NCI-H526 (cell line): ENCODE measurements around the gene MYO1A.
A peak's percentile ranks its signal among the peaks of the same experiment; 100 is the strongest.
"Not testable (repeated sequence)": the region's sequence is repeated elsewhere in the genome, so short reads cannot be mapped to it uniquely, and the experiment has no call there.

Experiments
- DNase-seq, 2 experiments: peaks; one replicate each; lab custom pipeline; 2025; lab: John Stamatoyannopoulos, UW

Gene MYO1A

GRCh38 chr12:57087010-57087690, 37.2 kb upstream of the MYO1A start:
- peak; percentile 43 to 63 for DNase-seq

DNA sequence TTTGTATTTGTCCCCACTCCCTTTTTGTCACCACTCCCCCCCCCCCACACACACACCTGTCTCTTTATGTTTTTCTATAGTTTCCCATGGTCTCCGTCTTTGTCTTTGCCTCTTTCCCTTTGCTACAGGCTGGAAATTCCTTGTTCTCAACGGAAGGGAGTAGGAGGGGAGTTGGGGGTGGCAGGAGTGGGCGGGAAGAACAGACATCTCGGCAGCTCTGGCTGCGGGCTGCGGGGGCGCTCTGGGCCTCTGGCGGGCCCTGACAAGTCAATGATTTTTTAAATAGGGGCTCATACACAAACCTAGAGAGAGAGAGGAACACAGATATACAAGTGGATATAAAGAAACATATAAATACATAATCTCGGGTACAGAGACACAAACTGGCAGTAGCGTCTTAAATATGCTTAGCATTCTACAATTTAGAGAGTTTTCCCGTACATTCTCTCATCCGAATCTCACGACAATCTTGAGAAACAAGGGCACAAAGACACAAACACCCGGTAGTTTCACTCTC, 36.6 kb upstream of the MYO1A start:
- DNase-seq: peak; percentile 43 to 66

- peak in 1 of 2 experiments; percentile 8 for DNase-seq
These were observed 36.1 kb upstream of the MYO1A start for GRCh38 chr12:57085999-57086492.

DNA sequence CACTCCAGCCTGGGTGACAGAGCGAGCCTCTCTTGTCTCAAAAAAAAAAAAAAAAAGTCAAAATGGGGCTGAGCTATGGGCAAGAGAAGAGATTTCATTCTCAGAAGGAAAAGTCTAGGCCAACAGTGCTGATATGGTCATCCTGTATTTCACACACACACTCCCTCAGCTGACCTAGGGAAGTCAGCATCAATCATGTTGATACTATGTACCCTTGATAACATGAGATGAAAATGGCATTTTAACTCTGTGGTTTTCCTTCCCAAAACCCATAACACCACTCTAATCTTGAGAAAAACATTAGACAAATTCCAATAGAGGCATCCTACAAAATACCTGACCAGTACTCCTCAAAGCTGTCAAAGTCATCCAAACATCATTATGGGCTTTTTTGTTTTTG, 30.9 kb upstream of the MYO1A start:
- DNase-seq: no peak

- no peak for DNase-seq
These were observed 29.9 kb upstream of the MYO1A start for GRCh38 chr12:57079821-57080220.

GRCh38 chr12:57078519-57079404, 28.8 kb upstream of the MYO1A start, which contains the start of gene NEMP1:
TSS of gene NEMP1 (minus strand) at chr12:57078791. CDS start at chr12:57078745, 46 bp downstream.
- peak; percentile 99 to 100 for DNase-seq

GRCh38 chr12:57073566-57074450, 23.9 kb upstream of the MYO1A start:
- DNase-seq: not testable (repeated sequence)

GRCh38 chr12:57072661-57073060, 22.7 kb upstream of the MYO1A start:
- peak; percentile 30 to 45 for DNase-seq

DNA sequence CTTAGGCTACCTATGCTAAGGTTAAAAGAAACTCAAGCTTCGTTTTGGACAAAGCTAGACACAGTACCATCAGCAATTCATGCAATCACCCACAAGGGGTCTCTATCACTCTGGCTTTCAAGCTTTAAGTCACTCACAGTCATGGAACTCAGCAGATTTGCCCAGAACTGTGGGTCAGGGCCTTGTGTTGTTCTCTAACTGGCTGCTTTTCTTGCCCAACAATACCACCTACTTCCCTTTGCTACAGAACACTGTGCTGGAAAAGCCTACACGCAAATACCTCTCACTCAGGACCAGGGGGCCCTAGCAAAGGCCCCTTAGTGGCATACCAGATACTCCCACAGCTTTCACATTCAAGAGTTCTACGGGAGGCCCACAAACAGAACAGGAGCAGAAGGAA, 19.6 kb upstream of the MYO1A start:
- DNase-seq: peak; percentile 52 to 86

- DNase-seq: no peak
These were observed 16.3 kb upstream of the MYO1A start for GRCh38 chr12:57066245-57066644.

DNA sequence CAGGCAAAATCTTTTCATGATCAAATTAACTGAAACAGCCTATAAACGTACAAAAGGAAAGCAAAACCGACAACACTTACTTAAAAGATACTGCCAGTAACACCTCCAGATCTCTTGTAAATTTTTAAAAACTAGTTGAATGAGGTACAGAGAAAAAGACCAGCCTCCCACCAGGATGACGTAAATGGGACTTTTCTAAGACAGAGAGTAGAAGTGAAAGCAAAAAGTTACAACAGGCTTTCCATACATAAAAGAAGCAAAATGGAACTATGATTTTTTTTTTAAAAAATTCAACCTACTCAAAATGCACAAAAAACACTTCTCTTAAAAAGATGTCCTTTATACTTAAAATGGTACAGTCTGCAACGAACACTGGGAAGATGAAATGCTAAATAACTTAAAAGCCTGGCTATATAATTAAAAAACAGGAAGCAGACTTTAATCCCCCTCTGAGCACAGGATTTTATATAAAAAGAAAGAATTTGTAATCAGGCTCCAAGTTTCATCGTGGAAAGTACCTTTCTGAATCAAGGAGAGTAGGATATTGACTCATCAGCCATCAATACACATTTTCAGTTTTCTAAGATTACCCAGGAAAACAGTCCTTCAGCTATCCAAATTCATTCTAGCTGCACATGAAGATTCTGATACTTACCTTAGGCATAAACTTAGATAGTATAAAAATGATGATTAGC, 14.2 kb upstream of the MYO1A start:
- no peak for DNase-seq

- DNase-seq: no peak
These were observed 8.5 kb upstream of the MYO1A start for GRCh38 chr12:57058454-57058853.

DNA sequence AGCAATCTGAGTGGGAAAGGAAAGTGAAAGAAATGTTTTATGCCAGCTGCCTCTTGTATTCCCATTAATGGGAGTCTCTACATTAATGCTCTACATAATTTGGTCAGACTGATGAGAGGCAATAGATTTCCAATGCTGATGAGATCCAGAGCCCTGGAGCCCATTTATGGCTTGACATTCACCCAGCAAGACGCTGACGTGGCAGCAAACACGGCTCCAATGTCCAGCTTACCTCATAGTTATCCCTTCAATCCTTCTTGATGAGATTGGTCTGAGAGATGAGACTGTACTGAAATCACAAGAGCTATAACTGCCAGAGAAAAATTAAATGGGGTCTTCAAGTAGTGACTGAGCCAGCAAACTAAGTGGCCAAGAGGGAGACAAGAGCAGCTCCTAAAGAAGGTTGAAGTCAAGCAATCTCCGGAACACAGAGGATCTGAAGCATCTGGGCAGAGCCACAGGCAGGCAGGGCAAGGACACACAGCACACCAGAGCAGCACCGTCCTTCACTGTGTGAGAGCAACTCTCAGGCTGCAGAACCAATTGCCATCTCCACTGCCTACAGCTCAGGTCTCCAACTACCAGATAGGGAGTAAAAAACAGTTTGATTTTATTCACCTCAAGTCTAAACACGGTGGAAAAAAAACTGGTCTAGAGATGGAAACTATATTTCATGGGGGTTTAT, 7.3 kb upstream of the MYO1A start:
- no peak for DNase-seq

- no peak for DNase-seq
These were observed 5.9 kb upstream of the MYO1A start for GRCh38 chr12:57055824-57056223.

DNA sequence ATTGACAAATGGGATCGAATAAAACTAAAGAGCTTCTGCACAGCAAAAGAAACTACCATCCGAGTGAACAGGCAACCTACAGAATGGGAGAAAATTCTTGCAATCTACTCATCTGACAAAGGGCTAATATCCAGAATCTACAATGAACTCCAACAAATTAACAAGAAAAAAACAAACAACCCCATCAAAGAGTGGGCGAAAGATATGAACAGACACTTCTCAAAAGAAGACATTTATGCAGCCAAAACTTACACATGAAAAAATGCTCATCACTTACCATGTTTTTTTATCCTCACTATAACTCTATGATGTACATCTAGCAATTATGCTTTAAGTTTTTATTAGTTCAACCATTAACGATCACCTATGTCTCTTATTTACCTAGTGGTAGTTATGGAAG, 4.0 kb upstream of the MYO1A start:
- not testable (repeated sequence) for DNase-seq

DNA sequence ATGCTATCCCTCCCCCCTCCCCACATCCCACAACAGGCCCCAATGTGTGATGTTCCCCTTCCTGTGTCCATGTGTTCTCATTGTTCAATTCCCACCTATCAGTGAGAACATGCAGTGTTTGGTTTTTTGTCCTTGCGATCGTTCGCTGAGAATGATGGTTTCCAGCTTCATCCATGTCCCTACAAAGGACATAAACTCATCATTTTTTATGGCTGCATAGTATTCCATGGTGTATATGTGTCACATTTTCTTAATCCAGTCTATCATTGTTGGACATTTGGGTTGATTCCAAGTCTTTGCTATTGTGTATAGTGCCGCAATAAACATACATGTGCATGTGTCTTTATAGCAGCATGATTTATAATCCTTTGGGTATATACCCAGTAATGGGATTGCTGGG, 3.2 kb upstream of the MYO1A start:
- DNase-seq: not testable (repeated sequence)

GRCh38 chr12:57051011-57051410, 1.1 kb upstream of the MYO1A start:
- no peak for DNase-seq

DNA sequence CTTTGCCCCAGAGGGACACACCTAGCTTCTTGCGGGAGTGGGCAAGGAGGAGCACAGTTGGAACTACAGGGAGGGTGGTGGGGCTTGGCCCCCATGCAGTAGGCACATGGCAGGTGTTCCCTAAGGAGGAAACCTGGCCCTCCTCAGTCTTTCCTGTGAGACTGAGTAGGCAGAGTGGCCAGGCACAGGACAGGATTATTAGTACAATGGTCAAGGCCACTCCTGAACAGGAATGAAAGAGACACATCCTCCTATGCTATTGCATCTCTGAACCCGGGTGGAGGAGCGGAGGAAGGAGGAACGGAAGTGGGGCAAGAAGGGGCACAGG, 846 bp downstream of the MYO1A start:
- DNase-seq: no peak

DNA sequence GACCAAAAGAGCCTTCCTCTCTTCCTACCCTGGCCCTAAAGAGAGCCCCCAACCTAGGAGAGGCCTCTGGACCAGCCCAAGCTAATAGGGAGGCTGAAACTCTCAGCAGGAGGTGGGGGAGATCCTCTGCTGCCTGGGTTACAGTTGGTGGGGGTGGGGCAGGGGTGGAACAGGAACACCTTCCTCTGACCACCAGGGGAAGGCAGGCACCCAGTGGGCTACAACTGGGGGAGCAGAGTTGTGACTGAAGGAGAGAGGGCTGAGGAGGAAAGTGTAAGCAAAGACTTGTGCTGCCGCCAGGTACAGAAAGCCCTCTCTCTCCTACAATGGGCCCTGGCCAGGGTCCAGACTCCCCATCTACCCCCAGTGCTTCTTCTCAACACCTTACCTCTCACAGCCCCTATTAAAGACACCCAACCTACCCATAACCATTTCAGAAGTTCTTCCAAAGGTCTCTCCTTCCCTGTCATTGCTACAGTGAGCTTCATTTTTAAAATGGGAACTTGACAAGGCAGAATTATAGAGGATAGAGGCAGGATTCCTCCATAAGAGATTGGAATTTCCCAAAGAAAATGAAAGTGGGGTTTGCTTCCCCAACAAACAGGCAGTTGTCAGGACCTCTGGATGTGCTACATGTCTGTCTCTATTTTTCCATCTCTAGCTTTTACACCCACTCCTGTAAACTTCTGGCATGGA, 1.4 kb downstream of the MYO1A start:
- DNase-seq: no peak

DNA sequence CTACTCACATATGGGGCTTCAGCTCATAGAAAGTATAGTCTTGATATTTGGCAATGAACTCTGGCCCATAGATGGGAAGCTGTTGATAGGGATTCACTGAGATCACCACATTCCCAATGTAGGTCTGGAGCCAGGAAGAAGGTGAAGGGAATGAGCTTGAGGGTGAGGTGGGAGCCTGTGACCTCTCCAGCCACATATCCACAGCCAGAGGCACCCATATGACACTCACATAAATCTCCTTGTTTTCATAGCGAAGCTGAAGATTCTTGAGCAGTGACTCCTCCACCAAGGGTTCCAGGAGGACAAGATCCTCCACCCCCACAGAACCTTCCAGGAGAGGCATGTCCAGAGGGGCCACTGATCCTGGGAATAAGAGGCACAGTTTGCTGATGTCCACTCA, 1.9 kb downstream of the MYO1A start:
- DNase-seq: no peak
